ENCODE measurements around the gene MBP.

GRCh38 chr18:77052983-77053309 is 79.6 kb downstream of the MBP start:
- TF ChIP-seq MAFK (conservative IDR thresholded peaks at IDR 0.05 in 1 of 2, IDR thresholded peaks at IDR 0.05 in 1 of 2; ENCODE audit: low read length in 2 of 2) (no peak), ZBTB21 (CRISPR knock-in tag; IDR thresholded peaks at IDR 0.05) (no peak), ARNT2 (CRISPR knock-in tag; IDR thresholded peaks at IDR 0.05; ENCODE audit: low read depth) (no peak), ZFP36 (IDR thresholded peaks at IDR 0.05; ENCODE audit: borderline replicate concordance, low read depth, low read length, partially characterized antibody) (no peak), HMGXB3 (CRISPR knock-in tag; IDR thresholded peaks at IDR 0.05; ENCODE audit: borderline replicate concordance) (no peak), CBX2 (IDR thresholded peaks at IDR 0.05; ENCODE audit: low read depth, low read length) (no peak), CBX2 (CRISPR knock-in tag; IDR thresholded peaks at IDR 0.05; ENCODE audit: low read depth) (no peak), ZNF362 (CRISPR knock-in tag; IDR thresholded peaks at IDR 0.05; ENCODE audit: borderline replicate concordance) (no peak), GLI4 (CRISPR knock-in tag; IDR thresholded peaks at IDR 0.05; ENCODE audit: borderline replicate concordance) (no peak)

Data from HepG2 (cell line).